Measurements from ENCODE around the gene RUSC1.

The RUSC1 gene

GRCh38 chr1:155295183-155295941, 25.3 kb upstream of the RUSC1 start:
- no peak for FAIRE-seq

DNA sequence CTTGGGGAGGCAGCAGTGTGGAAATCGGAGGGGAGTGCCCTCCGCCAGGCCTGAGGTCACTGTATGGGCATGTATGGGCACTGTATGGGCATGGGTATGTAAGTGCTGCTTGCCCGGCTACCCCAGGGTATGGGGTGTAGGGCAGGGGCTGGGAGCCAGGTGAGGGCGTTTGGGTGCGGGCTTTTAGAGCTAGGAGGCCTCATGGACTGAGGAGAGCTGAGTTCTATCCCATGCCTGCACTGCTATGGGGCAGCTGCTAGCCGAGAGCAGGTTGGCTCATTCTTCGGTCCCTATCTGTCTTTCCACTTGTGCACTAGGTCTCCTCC, 24.8 kb upstream of the RUSC1 start:
- FAIRE-seq = no peak

DNA sequence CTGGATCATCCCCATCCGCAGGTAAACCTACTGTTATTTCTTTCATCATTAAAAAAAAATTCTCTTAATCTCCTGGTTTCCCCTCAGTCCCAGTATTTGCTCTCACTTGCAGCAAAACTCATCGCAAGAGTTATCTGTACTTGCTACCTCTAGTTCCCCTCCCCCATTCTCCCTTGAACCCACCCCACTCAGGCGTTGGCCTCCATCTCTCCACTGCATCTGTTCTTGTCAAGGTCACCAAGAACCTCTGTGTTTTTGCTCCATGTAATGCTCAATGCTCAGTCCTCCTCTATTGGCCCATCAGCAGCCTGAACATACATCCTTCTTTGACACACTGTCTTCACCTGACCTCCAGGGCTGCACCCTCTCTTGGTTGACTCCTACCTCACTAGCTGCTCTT, 24.0 kb upstream of the RUSC1 start:
- no peak for FAIRE-seq

DNA sequence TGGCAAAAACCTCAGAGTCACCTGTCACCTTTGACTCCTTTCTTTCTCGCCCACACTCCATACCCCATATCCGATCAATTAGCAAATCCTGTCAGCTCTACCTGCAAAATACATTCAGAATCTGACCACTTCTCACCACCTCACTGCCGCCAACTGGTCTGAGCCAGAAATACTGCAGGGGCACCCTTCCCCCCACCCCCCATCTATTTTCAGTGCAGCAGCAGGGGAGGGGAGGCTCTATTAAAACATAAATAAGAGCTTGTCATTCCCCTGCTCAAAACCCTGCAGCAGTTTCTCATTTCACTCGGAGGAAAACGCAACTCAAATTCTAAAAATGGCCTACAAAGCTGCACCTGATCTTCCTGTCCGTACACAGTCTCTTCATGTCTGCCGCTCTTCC, 23.3 kb upstream of the RUSC1 start:
- no peak for FAIRE-seq

DNA sequence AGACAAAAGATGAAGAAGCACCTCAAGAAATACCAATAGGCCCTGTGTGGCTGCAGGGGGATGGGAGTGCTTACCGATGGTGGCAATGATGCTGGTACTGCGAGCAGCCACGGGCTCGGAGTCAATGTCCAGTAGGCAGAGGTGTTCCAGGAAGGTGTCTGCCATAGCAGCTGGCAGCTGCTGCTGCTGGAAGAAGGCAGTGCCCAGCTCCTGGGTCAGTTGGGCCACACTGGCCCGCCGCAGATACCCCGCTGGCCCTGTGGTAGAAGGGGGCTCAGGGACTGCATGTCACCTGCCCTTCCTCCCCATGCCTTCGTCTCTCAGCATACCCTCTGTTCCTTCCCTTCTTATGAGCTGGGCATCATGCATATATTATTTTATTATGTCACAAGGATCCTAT, 20.7 kb upstream of the RUSC1 start:
- FAIRE-seq = no peak

DNA sequence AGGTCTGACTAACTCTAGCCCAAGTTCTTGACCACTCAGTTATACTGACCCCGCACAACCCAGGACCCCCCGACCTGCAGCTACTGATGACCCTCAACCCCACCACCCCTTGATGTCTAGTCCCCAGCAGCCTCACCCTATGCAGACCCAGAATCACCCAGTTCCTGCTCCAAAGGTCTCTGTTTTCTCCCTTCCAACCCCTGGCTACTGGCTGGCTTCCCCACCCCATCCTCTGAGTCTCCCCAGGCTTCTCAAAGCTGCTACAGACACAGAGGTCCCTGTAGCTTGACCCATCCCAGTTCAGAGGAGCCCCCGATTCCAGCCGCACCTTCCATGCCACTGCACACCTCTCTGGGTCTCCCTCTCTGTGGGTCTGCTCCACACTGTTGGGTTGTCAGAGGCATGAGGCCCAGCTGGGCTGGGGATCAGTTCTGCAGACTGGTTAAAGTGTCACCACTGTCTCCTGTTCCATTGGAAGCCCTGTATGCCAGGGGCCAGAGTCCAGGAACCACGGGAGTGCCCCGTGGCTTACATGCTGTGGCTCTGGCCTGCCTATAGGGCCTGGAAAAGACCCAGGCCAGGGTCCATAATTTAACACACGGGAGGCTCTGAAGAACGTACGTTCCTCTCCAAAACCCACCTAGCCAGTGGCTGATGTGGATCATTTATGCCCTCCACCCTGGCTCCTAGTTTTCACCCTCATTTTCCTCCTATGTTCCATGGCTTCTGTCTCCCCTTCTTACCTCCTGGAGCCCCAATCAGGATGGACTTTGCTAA, 20.0 kb upstream of the RUSC1 start:
- FAIRE-seq = no peak

GRCh38 chr1:155301342-155301841, 19.3 kb upstream of the RUSC1 start, which contains the start of gene PKLR:
PKLR (minus strand) TSS chr1:155301438; CDS start chr1:155301395, 43 bp downstream.
- FAIRE-seq = no peak

- FAIRE-seq = no peak
Observed at GRCh38 chr1:155304558-155305063, 16.1 kb upstream of the RUSC1 start.

DNA sequence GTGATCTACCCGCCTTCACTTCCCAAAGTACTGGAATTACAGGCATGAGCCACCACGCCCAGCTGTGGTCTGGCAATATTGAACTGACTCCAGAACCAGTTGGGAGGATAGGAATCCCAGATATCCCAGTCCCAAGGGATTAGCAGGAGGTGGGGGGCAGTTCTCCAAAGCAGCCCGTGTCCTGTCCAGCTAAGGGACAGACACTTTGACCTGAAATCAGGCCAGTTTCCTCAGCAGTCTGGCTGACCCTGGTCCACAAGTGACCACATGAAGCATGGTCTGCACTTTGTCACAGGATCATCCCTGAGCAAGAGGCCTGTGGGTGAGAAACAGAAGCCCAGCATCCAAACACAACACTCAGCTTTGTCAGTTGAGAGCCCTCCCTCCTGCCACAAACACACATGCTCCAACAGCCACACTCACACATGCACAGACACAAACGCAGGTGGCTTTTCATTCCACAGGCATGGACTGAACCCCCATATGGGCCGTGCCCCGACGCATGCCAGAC, 14.8 kb upstream of the RUSC1 start:
- no peak for FAIRE-seq

GRCh38 chr1:155307247-155307740, 13.4 kb upstream of the RUSC1 start:
- no peak for FAIRE-seq

- FAIRE-seq = no peak
Observed at GRCh38 chr1:155308493-155309422, 11.9 kb upstream of the RUSC1 start, which contains the start of gene FDPS. FDPS (plus strand) TSS chr1:155308866; CDS start chr1:155309790, 924 bp downstream.

- FAIRE-seq = no peak
Observed at GRCh38 chr1:155309423-155310021, 11.2 kb upstream of the RUSC1 start.

DNA sequence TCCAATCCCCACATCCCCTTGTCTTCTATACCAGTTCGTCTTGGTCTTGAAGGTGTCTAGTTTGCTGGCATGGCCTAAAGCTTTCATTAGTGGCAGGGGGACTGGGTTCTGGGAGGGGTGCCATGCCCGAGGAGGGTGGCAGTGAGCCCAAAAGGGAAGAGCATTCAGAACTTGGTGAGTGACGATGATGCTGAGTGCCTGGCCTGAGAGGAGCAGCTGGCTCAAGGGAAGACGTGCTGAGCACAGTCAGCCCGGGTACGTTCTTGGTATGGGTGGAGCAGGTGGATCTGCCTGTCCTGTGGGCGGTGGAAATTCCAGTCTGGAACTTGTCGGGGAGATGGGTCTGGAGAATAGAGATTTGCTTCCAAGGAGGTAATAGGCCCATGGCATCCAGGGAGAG, 7.4 kb upstream of the RUSC1 start:
- FAIRE-seq = no peak

GRCh38 chr1:155316922-155317321, 3.8 kb upstream of the RUSC1 start:
- no peak for FAIRE-seq

- FAIRE-seq = no peak
Observed at GRCh38 chr1:155318082-155318481, 2.6 kb upstream of the RUSC1 start.

DNA sequence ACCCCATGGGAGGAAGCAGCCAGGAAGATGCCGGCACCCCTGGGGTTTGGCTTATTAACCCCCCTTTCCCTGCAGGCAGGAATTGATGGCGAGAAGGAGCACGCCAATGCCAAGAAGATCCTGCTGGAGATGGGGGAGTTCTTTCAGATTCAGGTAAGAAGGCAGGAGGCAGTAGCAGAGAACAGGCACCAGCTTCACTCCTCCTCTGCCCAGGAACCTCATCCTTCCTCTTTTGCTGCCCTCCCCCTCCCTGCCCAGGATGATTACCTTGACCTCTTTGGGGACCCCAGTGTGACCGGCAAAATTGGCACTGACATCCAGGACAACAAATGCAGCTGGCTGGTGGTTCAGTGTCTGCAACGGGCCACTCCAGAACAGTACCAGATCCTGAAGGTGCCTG, 1.2 kb upstream of the RUSC1 start:
- FAIRE-seq = no peak

GRCh38 chr1:155320252-155320651, 442 bp upstream of the RUSC1 start:
- no peak for FAIRE-seq

GRCh38 chr1:155321639-155322503, 1.2 kb downstream of the RUSC1 start:
- FAIRE-seq = no peak

GRCh38 chr1:155322571-155322952, 1.9 kb downstream of the RUSC1 start:
- FAIRE-seq = no peak

DNA sequence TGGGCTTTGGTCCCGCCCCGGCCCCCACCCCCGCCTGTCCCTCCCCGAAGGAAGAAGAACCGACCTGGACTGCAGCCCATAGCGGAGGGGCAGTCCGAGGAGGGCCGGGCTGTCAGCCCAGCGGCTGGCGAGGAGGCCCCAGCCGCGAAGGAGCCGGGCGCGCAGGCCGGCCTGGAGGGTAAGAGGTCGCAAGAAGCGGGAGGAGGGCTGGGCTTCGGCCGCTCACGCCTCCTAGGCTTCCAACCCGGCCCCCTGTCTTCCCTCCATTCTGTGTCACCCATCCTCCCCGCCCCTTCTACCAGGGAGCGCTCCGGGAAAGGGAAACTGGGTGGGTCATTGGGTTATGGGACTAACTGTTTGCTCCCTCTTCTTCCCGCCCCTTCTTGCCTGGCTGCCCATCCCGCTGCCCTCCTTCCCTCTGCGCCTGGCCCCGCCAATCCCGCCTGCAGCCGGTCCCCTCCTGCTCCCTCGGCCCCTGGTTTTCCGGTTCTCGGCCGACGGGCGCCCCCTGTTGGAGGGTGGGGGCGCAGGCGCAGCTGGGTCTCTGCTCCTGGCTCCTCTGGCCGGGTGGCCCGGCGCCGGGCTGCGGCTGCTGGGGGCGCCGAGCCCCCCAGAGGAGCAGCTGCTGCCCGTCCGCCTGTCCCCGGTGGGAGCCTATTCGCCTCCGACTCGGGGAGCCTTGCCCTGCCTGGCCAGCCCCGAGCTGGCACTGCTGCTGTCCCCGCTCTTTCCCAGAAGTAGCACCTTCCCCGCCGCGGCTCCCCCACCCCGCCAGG, 2.4 kb downstream of the RUSC1 start:
- no peak for FAIRE-seq

Measured in islet of Langerhans (tissue), 1 donor.